ENCODE results near the gene ANGEL1.

ANGEL1 gene

GRCh38 chr14:76759589-76759988 lies 53.1 kb downstream of the ANGEL1 start:
- Histone ChIP-seq H3K27me3 (peaks cover 10% of the 10 kb centered on the region), H3K36me3 (no peaks in the 10 kb centered on the region), H3K4me1 (no peaks in the 10 kb centered on the region), H3K9me3 (no peaks in the 10 kb centered on the region), H3K4me3 (ENCODE audit: low read depth, low read length) (no peak overlapping the region)
- no peak for DNase-seq
- TF ChIP-seq CTCF (IDR thresholded peaks at IDR 0.05; ENCODE audit: low read depth, low read length), result no peak

- no peak for TF ChIP-seq CTCF (IDR thresholded peaks at IDR 0.05; ENCODE audit: low read depth, low read length)
- Histone ChIP-seq H3K4me1 (no peaks in the 10 kb centered on the region), H3K27me3 (no peaks in the 10 kb centered on the region), H3K9me3 (no peaks in the 10 kb centered on the region), H3K36me3 (no peaks in the 10 kb centered on the region), H3K4me3 (ENCODE audit: low read depth, low read length) (no peak overlapping the region)
- DNase-seq, result no peak
Measured at GRCh38 chr14:76756371-76756750, 56.3 kb downstream of the ANGEL1 start.

- H3K4me1 ChIP-seq, result no peaks in the 10 kb centered on the region
- no peak for TF ChIP-seq CTCF (IDR thresholded peaks at IDR 0.05; ENCODE audit: low read depth, low read length)
- no peak overlapping the region for H3K4me3 ChIP-seq (ENCODE audit: low read depth, low read length)
- no peaks in the 10 kb centered on the region for H3K27me3 ChIP-seq
- H3K9me3 ChIP-seq, result no peaks in the 10 kb centered on the region
- no peaks in the 10 kb centered on the region for H3K36me3 ChIP-seq
- DNase-seq, result no peak
Measured at GRCh38 chr14:76755610-76756370, 56.9 kb downstream of the ANGEL1 start.

GRCh38 chr14:76754586-76754985 lies 58.1 kb downstream of the ANGEL1 start:
- no peak for TF ChIP-seq CTCF (IDR thresholded peaks at IDR 0.05; ENCODE audit: low read depth, low read length)

GRCh38 chr14:76753541-76754198 lies 59.0 kb downstream of the ANGEL1 start:
- no peak for DNase-seq
- Histone ChIP-seq H3K9me3 (no peaks in the 10 kb centered on the region), H3K36me3 (no peaks in the 10 kb centered on the region), H3K27me3 (no peaks in the 10 kb centered on the region), H3K4me1 (no peaks in the 10 kb centered on the region), H3K4me3 (ENCODE audit: low read depth, low read length) (no peak overlapping the region)
- TF ChIP-seq CTCF (IDR thresholded peaks at IDR 0.05; ENCODE audit: low read depth, low read length), result no peak

More at GRCh38 chr14:76754586-76754985, 58.1 kb downstream of the ANGEL1 start:
- Histone ChIP-seq H3K4me1 (no peaks in the 10 kb centered on the region), H3K9me3 (no peaks in the 10 kb centered on the region), H3K4me3 (ENCODE audit: low read depth, low read length) (no peak overlapping the region), H3K27me3 (no peaks in the 10 kb centered on the region), H3K36me3 (no peaks in the 10 kb centered on the region)
- no peak for DNase-seq

- Histone ChIP-seq H3K27me3 (no peaks in the 10 kb centered on the region), H3K4me1 (no peaks in the 10 kb centered on the region), H3K9me3 (no peaks in the 10 kb centered on the region), H3K36me3 (no peaks in the 10 kb centered on the region), H3K4me3 (ENCODE audit: low read depth, low read length) (no peak overlapping the region)
- no peak for DNase-seq
- TF ChIP-seq CTCF (IDR thresholded peaks at IDR 0.05; ENCODE audit: low read depth, low read length), result no peak
Measured at GRCh38 chr14:76752744-76753143, 59.9 kb downstream of the ANGEL1 start.
